Panc1 (cell line): ENCODE measurements around the gene CDK11A. TPM values are rescaled to one million over a fixed set of nuclear protein-coding genes. Genes with fewer than 3 reads are reported as not detected.

Experiments used
- ATAC-seq: fragments of 200-7000 bp; cut with Tn5 transposase; 2 replicates; pipeline ENCODE4 v1.9.1; 2020; ENCODE audit warnings: mild to moderate bottlenecking, moderate library complexity
- BruUV-seq: library from RNA; stranded (reverse); fragments of 400-500 nt; replicated peaks from 2 replicates; lab custom pipeline; 2021; lab: Mats Ljungman, UMichigan
- CTCF ChIA-PET: fragments of 300-600 bp; sonication (Branson Sonifier 250); formaldehyde crosslinking; loops from one replicate; lab custom pipeline; 2022; ENCODE audit warnings: antibody characterized with exemption; lab: Charles Lee
- POLR2A ChIA-PET: fragments of 300-600 bp; sonication (Branson Sonifier 250); formaldehyde crosslinking; loops from one replicate; lab custom pipeline; 2022; ENCODE audit warnings: antibody characterized with exemption; lab: Charles Lee
- DNase-seq: peaks from one replicate; pipeline ENCODE4 v3.0.0-alpha.2; 2010; ENCODE audit warnings: low read depth, low spot score
- H3K27ac ChIP-seq: 2 replicates; pipeline ENCODE4 v1.5.1; 2011; ENCODE audit warnings: mild to moderate bottlenecking, low read length, inconsistent platforms
- H3K27me3 ChIP-seq: fragments of 200-500 bp; sonication (Bioruptor generic); 2 replicates; pipeline ENCODE4 v1.6.0; 2014; ENCODE audit warnings: low read length, inconsistent platforms; ENCODE audit not compliant: control insufficient read depth, insufficient read depth
- H3K36me3 ChIP-seq: fragments of 200-500 bp; sonication (Bioruptor generic); 2 replicates; pipeline ENCODE4 v1.5.1; 2014; ENCODE audit warnings: inconsistent platforms, mild to moderate bottlenecking, low read length, moderate library complexity; ENCODE audit not compliant: control insufficient read depth, insufficient read depth
- H3K4me1 ChIP-seq: 2 replicates; pipeline ENCODE4 v1.5.1; 2011; ENCODE audit warnings: inconsistent platforms, mild to moderate bottlenecking, low read length, moderate library complexity; ENCODE audit not compliant: control insufficient read depth, insufficient read depth
- H3K4me3 ChIP-seq, 2 experiments: 2 replicates each; pipeline ENCODE4 v1.5.1; 2011 to 2012; ENCODE audit warnings: low read depth in 2 of 2, low read length in 2 of 2, mild to moderate bottlenecking in 2 of 2, inconsistent platforms in 1 of 2, moderate library complexity in 1 of 2
- H3K9me3 ChIP-seq: fragments of 200-500 bp; sonication (Bioruptor generic); 2 replicates; pipeline ENCODE4 v1.5.1; 2014; ENCODE audit warnings: low read depth, mild to moderate bottlenecking, inconsistent platforms, low read length, moderate library complexity; ENCODE audit not compliant: control insufficient read depth, insufficient read depth
- POLR2AphosphoS5 ChIP-seq: IDR thresholded peaks from 2 replicates; pipeline ENCODE4 v1.6.1; 2012; ENCODE audit warnings: mild to moderate bottlenecking, low read depth, low read length, moderate library complexity
- SIN3A ChIP-seq: IDR thresholded peaks from 2 replicates; pipeline ENCODE4 v1.6.1; 2012; ENCODE audit warnings: low read depth, mild to moderate bottlenecking, low read length, moderate library complexity, borderline replicate concordance; ENCODE audit not compliant: insufficient read depth
- TCF7L2 ChIP-seq: IDR thresholded peaks from 2 replicates; pipeline ENCODE4 v1.6.1; 2011; ENCODE audit warnings: mild to moderate bottlenecking, low read depth, low read length, inconsistent platforms
- in situ Hi-C: cut with HindIII; loops from 2 replicates; pipeline ENCODE4 v1.10.0; 2016; ENCODE audit warnings: low sequenced_read_pairs, low pct_unique_long_range_greater_than_20kb
- intact Hi-C: fragments of 100-400 bp; cut with micrococcal nuclease; formaldehyde crosslinking; loops from one replicate; pipeline ENCODE4 v1.10.0; 2022; ENCODE audit not compliant: unreplicated experiment
- total RNA-seq: library from RNA; stranded (reverse); gene quantifications from one replicate; pipeline ENCODE4 v1.2.1, GENCODE V29; 2021; ENCODE audit not compliant: unreplicated experiment
- TF ChIP-seq, protein P1 (sequence below), 2 experiments: IDR thresholded peaks; 2 replicates each; pipeline ENCODE4 v1.6.1; 2011 to 2012; ENCODE audit warnings: low read depth in 2 of 2, control low read depth in 1 of 2, low read length in 1 of 2, mild to moderate bottlenecking in 1 of 2, moderate library complexity in 1 of 2; ENCODE audit not compliant: insufficient read depth in 1 of 2
- TF ChIP-seq, protein P2 (sequence below): fragments of 450-650 bp; IDR thresholded peaks from 2 replicates; pipeline ENCODE4 v1.5.1; 2017; ENCODE audit warnings: mild to moderate bottlenecking

The CDK11A gene
- total RNA-seq, 1 experiment from 2014 or later, result 83.6 TPM

DNA sequence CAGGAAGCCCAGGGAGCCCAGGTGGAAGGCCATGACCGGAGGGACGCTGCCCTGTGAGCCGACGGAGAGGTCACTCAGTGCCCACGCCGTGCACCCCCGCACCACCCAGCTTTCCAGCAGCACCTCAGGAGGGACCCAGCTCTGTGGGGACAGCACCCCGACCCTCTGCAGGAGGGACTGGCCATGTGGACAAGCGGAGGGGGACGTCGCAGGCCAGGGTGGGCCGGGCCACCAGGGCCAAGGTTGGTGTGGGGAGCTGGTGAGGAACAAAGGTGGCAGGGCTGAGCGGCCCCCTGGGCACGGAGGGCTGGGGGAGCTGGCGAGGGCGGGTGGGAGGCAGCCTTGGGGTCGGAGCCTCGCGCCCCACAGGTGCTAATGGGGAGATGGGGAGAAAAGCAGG is 31.3 kb upstream of the CDK11A start:
- POLR2A ChIA-PET, result no interaction called here

DNA sequence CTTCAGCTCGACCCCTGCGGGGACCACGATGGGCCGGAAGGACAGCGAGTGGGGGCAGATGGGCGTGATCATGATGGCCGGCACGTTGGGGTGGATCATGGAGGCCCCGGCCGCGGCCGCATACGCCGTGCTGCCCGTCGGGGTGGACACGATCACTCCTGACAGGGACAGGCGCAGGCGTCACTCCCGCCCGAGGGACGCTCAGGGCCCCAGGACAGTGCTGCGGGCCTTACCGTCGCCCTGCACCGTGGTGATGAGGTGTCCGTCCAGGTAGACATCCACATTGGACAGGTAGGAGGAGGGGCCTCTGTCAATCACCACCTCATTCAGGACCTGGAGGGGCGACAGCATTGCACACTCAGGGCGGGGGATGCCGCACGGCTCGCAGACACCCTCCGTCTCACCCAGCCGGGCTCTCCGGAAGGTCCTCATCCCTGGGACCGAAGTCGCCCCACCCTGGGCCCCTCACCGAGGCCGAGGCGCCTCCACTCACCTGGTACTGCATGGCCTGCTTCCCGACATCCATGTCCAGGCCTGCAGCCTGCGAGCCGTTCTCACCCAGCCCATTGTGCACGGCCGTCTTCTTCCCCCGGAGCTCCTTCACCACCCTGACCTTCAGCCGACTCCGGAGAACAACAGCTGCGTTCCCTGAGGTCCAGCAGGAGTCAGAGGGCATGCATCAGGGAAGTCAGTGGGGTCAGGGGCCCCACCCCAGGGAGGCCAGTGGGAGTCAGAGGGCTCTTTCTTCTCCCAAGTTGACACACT is 30.1 kb upstream of the CDK11A start:
- Histone ChIP-seq H3K4me3 (no peak overlapping the region), H3K27me3 (no peaks in the 10 kb centered on the region), H3K4me1 (no peaks in the 10 kb centered on the region), H3K27ac (no peak overlapping the region), H3K36me3 (no peaks in the 10 kb centered on the region), H3K9me3 (no peaks in the 10 kb centered on the region)
- TF ChIP-seq, protein P1, sequence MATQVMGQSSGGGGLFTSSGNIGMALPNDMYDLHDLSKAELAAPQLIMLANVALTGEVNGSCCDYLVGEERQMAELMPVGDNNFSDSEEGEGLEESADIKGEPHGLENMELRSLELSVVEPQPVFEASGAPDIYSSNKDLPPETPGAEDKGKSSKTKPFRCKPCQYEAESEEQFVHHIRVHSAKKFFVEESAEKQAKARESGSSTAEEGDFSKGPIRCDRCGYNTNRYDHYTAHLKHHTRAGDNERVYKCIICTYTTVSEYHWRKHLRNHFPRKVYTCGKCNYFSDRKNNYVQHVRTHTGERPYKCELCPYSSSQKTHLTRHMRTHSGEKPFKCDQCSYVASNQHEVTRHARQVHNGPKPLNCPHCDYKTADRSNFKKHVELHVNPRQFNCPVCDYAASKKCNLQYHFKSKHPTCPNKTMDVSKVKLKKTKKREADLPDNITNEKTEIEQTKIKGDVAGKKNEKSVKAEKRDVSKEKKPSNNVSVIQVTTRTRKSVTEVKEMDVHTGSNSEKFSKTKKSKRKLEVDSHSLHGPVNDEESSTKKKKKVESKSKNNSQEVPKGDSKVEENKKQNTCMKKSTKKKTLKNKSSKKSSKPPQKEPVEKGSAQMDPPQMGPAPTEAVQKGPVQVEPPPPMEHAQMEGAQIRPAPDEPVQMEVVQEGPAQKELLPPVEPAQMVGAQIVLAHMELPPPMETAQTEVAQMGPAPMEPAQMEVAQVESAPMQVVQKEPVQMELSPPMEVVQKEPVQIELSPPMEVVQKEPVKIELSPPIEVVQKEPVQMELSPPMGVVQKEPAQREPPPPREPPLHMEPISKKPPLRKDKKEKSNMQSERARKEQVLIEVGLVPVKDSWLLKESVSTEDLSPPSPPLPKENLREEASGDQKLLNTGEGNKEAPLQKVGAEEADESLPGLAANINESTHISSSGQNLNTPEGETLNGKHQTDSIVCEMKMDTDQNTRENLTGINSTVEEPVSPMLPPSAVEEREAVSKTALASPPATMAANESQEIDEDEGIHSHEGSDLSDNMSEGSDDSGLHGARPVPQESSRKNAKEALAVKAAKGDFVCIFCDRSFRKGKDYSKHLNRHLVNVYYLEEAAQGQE (IDR thresholded peaks at IDR 0.05; ENCODE audit: insufficient read depth in 1 of 2, low read depth in 2 of 2, low read length in 1 of 2), result no peak
- no peak for TF ChIP-seq POLR2AphosphoS5
- no peak for TF ChIP-seq TCF7L2
- TF ChIP-seq, protein P2, sequence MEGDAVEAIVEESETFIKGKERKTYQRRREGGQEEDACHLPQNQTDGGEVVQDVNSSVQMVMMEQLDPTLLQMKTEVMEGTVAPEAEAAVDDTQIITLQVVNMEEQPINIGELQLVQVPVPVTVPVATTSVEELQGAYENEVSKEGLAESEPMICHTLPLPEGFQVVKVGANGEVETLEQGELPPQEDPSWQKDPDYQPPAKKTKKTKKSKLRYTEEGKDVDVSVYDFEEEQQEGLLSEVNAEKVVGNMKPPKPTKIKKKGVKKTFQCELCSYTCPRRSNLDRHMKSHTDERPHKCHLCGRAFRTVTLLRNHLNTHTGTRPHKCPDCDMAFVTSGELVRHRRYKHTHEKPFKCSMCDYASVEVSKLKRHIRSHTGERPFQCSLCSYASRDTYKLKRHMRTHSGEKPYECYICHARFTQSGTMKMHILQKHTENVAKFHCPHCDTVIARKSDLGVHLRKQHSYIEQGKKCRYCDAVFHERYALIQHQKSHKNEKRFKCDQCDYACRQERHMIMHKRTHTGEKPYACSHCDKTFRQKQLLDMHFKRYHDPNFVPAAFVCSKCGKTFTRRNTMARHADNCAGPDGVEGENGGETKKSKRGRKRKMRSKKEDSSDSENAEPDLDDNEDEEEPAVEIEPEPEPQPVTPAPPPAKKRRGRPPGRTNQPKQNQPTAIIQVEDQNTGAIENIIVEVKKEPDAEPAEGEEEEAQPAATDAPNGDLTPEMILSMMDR, result no peak
- TF ChIP-seq SIN3A, result no peak
- BruUV-seq, result no TSS peak
- ATAC-seq, result no peak
- ChIA-PET CTCF (interaction anchor here (0.6 kb wide), 1 partner anchor 25 kb away, joined by 8 read pairs; no protein-coding TSS in a partner anchor), POLR2A (no interaction called here)
- intact Hi-C loops (no loop called here), in situ Hi-C loops (no loop called here)
- DNase-seq, result no peak

More for the DNA sequence above, 31.3 kb upstream of the CDK11A start:
- DNase-seq (no peak), ATAC-seq (no peak)
- in situ Hi-C loops, result no loop called here
- no peaks in the 10 kb centered on the region for H3K36me3 ChIP-seq
- no TSS peak for BruUV-seq
- H3K4me3 ChIP-seq, result no peak overlapping the region
- no peaks in the 10 kb centered on the region for H3K9me3 ChIP-seq
- TF ChIP-seq TCF7L2 (no peak), SIN3A (no peak), POLR2AphosphoS5 (no peak)
- TF ChIP-seq, protein P1 (IDR thresholded peaks at IDR 0.05; ENCODE audit: insufficient read depth in 1 of 2, low read depth in 2 of 2, low read length in 1 of 2), result no peak
- TF ChIP-seq, protein P2, result no peak
- intact Hi-C loops, result no loop called here
- no peaks in the 10 kb centered on the region for H3K4me1 ChIP-seq
- CTCF ChIA-PET, result no interaction called here
- H3K27ac ChIP-seq, result no peak overlapping the region
- H3K27me3 ChIP-seq, result no peaks in the 10 kb centered on the region
